Measurements from ENCODE around the gene ADGRG6. TPM values are rescaled to one million over a fixed set of nuclear protein-coding genes. Genes with fewer than 3 reads are reported as not detected.

ADGRG6 gene
- total and polyA plus RNA-seq, 2 of the 8 experiments (the other 6 are each of a cell fraction or from before 2014, with no cell fraction given): 1.1 to 6.2 TPM

DNA sequence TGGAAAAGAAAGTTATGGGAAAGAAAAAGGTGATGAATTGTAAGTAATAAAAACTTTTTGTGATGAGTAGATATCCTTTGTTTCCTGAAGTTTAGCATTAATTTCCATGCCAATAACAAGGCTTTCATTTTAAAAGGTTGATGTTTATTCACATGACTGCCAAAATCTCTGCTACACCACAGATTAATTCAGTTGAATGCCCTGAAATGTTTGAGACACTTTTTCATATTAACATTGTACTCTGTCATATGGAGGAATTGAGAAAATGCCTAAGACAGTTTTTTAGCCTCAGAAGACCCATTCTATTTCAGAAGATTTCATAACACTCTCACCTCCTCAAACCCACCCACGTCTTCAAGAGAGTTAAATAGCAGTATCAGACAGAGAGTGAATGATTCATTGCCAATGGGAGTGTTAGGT is 115.5 kb downstream of the ADGRG6 start:
- Histone ChIP-seq H4K20me1 (replicated peaks in 1 of 2; ENCODE audit: control insufficient read depth in 1 of 2, insufficient read depth in 2 of 2, low read length in 2 of 2) (no peaks in the 10 kb centered on the region), H3K27ac (ENCODE audit: low read depth, low read length) (no peak overlapping the region), H3K4me2 (ENCODE audit: insufficient read depth in 1 of 2, low read depth in 2 of 2, low read length in 2 of 2) (no peak overlapping the region), H3K79me1 (ENCODE audit: low read depth, low read length) (no peaks in the 10 kb centered on the region), H3K79me2 (ENCODE audit: control insufficient read depth in 1 of 2, insufficient read depth in 2 of 2, low read length in 2 of 2) (no peaks in the 10 kb centered on the region), H4K5ac (ENCODE audit: insufficient read length, low read depth, low read length) (no peak overlapping the region), H3K14ac (ENCODE audit: insufficient read length) (no peak overlapping the region), H2BK5ac (ENCODE audit: low read depth, low read length) (no peak overlapping the region), H3K4me3 (ENCODE audit: extremely low read depth in 1 of 4, insufficient read depth in 2 of 4, low read depth in 3 of 4, low read length in 4 of 4) (no peak overlapping the region), H2BK15ac (ENCODE audit: low read length) (no peak overlapping the region), H4K8ac (ENCODE audit: extremely low read depth, insufficient read depth, low read length) (no peak overlapping the region), H3K23me2 (ENCODE audit: low read depth, low read length) (no peaks in the 10 kb centered on the region), H4K91ac (replicated peaks; ENCODE audit: insufficient read length, low read length) (no peak overlapping the region), H2BK12ac (ENCODE audit: low read depth, low read length) (no peak overlapping the region), H3K27me3 (replicated peaks in 1 of 4; ENCODE audit: control insufficient read depth in 3 of 4, extremely low read depth in 1 of 4, insufficient read depth in 3 of 4, low read length in 3 of 4) (no peaks in the 10 kb centered on the region), H2AFZ (ENCODE audit: low read length) (no peak overlapping the region), H2BK20ac (ENCODE audit: low read length) (no peak overlapping the region), H2BK120ac (replicated peaks; ENCODE audit: low read depth, low read length) (no peak overlapping the region), H3K36me3 (ENCODE audit: control insufficient read depth in 2 of 4, insufficient read depth in 4 of 4, low read length in 3 of 4) (no peaks in the 10 kb centered on the region), H3K9me3 (ENCODE audit: insufficient read depth in 2 of 2, low read depth in 1 of 2, low read length in 1 of 2) (no peaks in the 10 kb centered on the region), H3K56ac (replicated peaks; ENCODE audit: insufficient read length, low read depth, low read length) (no peak overlapping the region), H2AK5ac (ENCODE audit: low read depth, low read length) (no peak overlapping the region), H3K18ac (ENCODE audit: extremely low read depth, low read length) (no peak overlapping the region), H3K4me1 (replicated peaks in 1 of 4; ENCODE audit: control insufficient read depth in 3 of 4, insufficient read depth in 4 of 4, low read length in 3 of 4) (peaks cover 0 to 4% (median 1%) of the 10 kb centered on the region in 4 experiments; a peak in 2 of 7 replicates), H3K23ac (ENCODE audit: insufficient read length) (no peak overlapping the region), H3K9ac (replicated peaks in 1 of 4; ENCODE audit: extremely low read depth in 1 of 4, low read depth in 3 of 4, low read length in 3 of 4) (no peak overlapping the region), H3K4ac (replicated peaks; ENCODE audit: insufficient read length, low read depth, low read length) (no peak overlapping the region)
- TF ChIP-seq ASH2L (IDR thresholded peaks at IDR 0.05; ENCODE audit: low read length) (no peak), CREB1 (IDR thresholded peaks at IDR 0.05) (no peak), RBBP5 (IDR thresholded peaks at IDR 0.05; ENCODE audit: borderline replicate concordance, low read depth, low read length) (no peak), SUZ12 (IDR thresholded peaks at IDR 0.05; ENCODE audit: low read length) (no peak), EGR1 (IDR thresholded peaks at IDR 0.05; ENCODE audit: borderline replicate concordance, low read depth, low read length) (no peak), GABPA (IDR thresholded peaks at IDR 0.05; ENCODE audit: borderline replicate concordance, insufficient read depth, low read length) (no peak), CTBP2 (IDR thresholded peaks at IDR 0.05; ENCODE audit: borderline replicate concordance, insufficient read depth, insufficient read length, low read length) (no peak), TEAD4 (IDR thresholded peaks at IDR 0.05; ENCODE audit: low read depth, low read length) (no peak), CHD2 (IDR thresholded peaks at IDR 0.05; ENCODE audit: low read length) (no peak), SIX5 (IDR thresholded peaks at IDR 0.05; ENCODE audit: low read depth, low read length) (no peak), EP300 (IDR thresholded peaks at IDR 0.05; ENCODE audit: borderline replicate concordance in 1 of 2, low read depth in 2 of 2, low read length in 2 of 2) (no peak), EZH2 (IDR thresholded peaks at IDR 0.05; ENCODE audit: low read depth, low read length, severe bottlenecking) (no peak), KDM5A (IDR thresholded peaks at IDR 0.05; ENCODE audit: low read length) (no peak)
- DNase-seq (ENCODE audit: low read depth in 1 of 2, low spot score in 2 of 2): no peak
- CTCF ChIA-PET (ENCODE audit: partially characterized antibody): interaction anchor here (0.9 kb wide), 1 partner anchor 58 kb away, joined by 4 read pairs; no protein-coding TSS in a partner anchor
- FAIRE-seq: no peak
- 74% methylated on average over 1 of the region's 1 CpG; no CpG with 5 or more reads in 1 of the 2 experiments for whole genome bisulfite sequencing, 2 experiments (ENCODE audit: extremely low coverage in 1 of 2, insufficient coverage in 1 of 2, insufficient read length in 1 of 2, insufficient replicate concordance in 2 of 2, low coverage in 1 of 2, low lambda C conversion rate in 2 of 2, missing lambda C conversion rate in 1 of 2)
- POLR2A ChIA-PET (ENCODE audit: partially characterized antibody): no interaction called here

All from H1 (cell line).